OCI-M2 (cell line): ENCODE results near the gene XNDC1N.
"Not testable (repeated sequence)": the region's sequence is repeated elsewhere in the genome, so short reads cannot be mapped to it uniquely, and the experiment has no call there.

Experiments used
- DNase-seq: peaks from one replicate; lab custom pipeline; 2025; ENCODE audit not compliant: unreplicated experiment; lab: John Stamatoyannopoulos, UW

Gene XNDC1N

GRCh38 chr11:71933141-71933933 is 4.9 kb upstream of the XNDC1N start:
- no peak for DNase-seq

- no peak for DNase-seq
Measured at GRCh38 chr11:71931245-71931602, 2.8 kb upstream of the XNDC1N start.

GRCh38 chr11:71930556-71931244 is 2.3 kb upstream of the XNDC1N start:
- no peak for DNase-seq

- no peak for DNase-seq
Measured at GRCh38 chr11:71929491-71929890, 1.1 kb upstream of the XNDC1N start.

- peak; percentile 67 for DNase-seq
Measured at GRCh38 chr11:71928737-71929443, 496 bp upstream of the XNDC1N start, which contains the start of gene RNF121. Gene RNF121 (plus strand): TSS chr11:71929046. CDS start chr11:71929062, 16 bp downstream.

- no peak for DNase-seq
Measured at GRCh38 chr11:71917646-71918140, 10.7 kb downstream of the XNDC1N start.

- no peak for DNase-seq
Measured at GRCh38 chr11:71914617-71915189, 13.7 kb downstream of the XNDC1N start.

GRCh38 chr11:71913756-71914526 is 14.5 kb downstream of the XNDC1N start:
- DNase-seq: no peak

- DNase-seq: not testable (repeated sequence)
Measured at GRCh38 chr11:71911986-71912340, 16.4 kb downstream of the XNDC1N start.

GRCh38 chr11:71911321-71911985 is 16.9 kb downstream of the XNDC1N start:
- not testable (repeated sequence) for DNase-seq

GRCh38 chr11:71910775-71911174 is 17.6 kb downstream of the XNDC1N start:
- DNase-seq: not testable (repeated sequence)

- DNase-seq: no peak
Measured at GRCh38 chr11:71908218-71908617, 20.2 kb downstream of the XNDC1N start.

- not testable (repeated sequence) for DNase-seq
Measured at GRCh38 chr11:71901137-71901536, 27.3 kb downstream of the XNDC1N start.

- no peak for DNase-seq
Measured at GRCh38 chr11:71895961-71896360, 32.4 kb downstream of the XNDC1N start.

- not testable (repeated sequence) for DNase-seq
Measured at GRCh38 chr11:71889181-71889872, 39.1 kb downstream of the XNDC1N start.

- DNase-seq: not testable (repeated sequence)
Measured at GRCh38 chr11:71888335-71889010, 39.9 kb downstream of the XNDC1N start.

- not testable (repeated sequence) for DNase-seq
Measured at GRCh38 chr11:71885806-71886205, 42.6 kb downstream of the XNDC1N start.
